Activated CD4-positive, alpha-beta T cell treated with anti-CD3 and anti-CD28 coated beads, Interleukin-2, amount 10 ng/mL, durations not matched to agents 24 days and 14 days (primary cell): ENCODE data around the gene CRTAP. TPM values are rescaled to one million over a fixed set of nuclear protein-coding genes. Genes with fewer than 3 reads are reported as not detected.
A peak's percentile ranks its signal among the peaks of the same experiment; 100 is the strongest.
"Not testable (repeated sequence)": the region's sequence is repeated elsewhere in the genome, so short reads cannot be mapped to it uniquely, and the experiment has no call there.

Experiments
- DNase-seq: peaks from one replicate; pipeline ENCODE4 v3.0.0; 2022
- H3K27ac Mint-ChIP-seq: one replicate; pipeline ENCODE4 v1.8.0; 2022; ENCODE audit warnings: mild to moderate bottlenecking, mixed read lengths
- H3K27me3 Mint-ChIP-seq: one replicate; pipeline ENCODE4 v1.8.0; 2022; ENCODE audit warnings: mixed read lengths
- H3K36me3 Mint-ChIP-seq: one replicate; pipeline ENCODE4 v1.8.0; 2022; ENCODE audit warnings: low read depth, mild to moderate bottlenecking, mixed read lengths
- H3K4me1 Mint-ChIP-seq: one replicate; pipeline ENCODE4 v1.8.0; 2021; ENCODE audit warnings: mixed read lengths
- H3K4me3 Mint-ChIP-seq: one replicate; pipeline ENCODE4 v1.8.0; 2022; ENCODE audit warnings: mild to moderate bottlenecking, moderate library complexity, mixed read lengths
- H3K9me3 Mint-ChIP-seq: one replicate; pipeline ENCODE4 v1.8.0; 2021; ENCODE audit warnings: mixed read lengths
- intact Hi-C: fragments of 100-400 bp; cut with micrococcal nuclease; formaldehyde crosslinking; loops from one replicate; pipeline ENCODE4 v1.15.1; 2023
- total RNA-seq: library from RNA; stranded (reverse); gene quantifications from 2 replicates; pipeline ENCODE4 v1.2.3, GENCODE V29; 2022

CRTAP gene
- total RNA-seq, 1 donor from 2014 or later = 34.2 TPM

DNA sequence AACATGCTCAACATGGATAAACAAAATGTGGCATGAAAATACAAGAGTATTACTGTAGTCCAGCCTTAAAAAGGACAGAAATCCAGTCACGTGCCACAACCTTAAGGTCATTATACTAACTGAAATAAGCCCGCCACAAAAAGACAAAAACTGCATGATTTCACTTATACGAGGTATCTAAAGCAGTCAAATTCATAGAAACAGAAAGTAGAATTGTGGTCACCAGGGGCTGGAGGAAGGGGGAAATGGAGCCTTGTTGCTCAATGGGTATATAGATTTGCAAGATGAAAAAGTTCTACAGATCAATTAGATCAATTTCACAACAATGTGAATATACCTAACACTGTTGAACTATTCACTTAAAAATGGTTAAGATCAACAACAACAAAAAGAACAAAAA lies 24.3 kb upstream of the CRTAP start:
- peaks cover 63% of the 10 kb centered on the region for H3K36me3 Mint-ChIP-seq
- peak overlapping the region; percentile 34 for H3K4me3 Mint-ChIP-seq
- H3K27me3 Mint-ChIP-seq = no peaks in the 10 kb centered on the region
- H3K4me1 Mint-ChIP-seq = peaks cover 58% of the 10 kb centered on the region
- H3K9me3 Mint-ChIP-seq = no peaks in the 10 kb centered on the region
- peak; percentile 77 for DNase-seq
- H3K27ac Mint-ChIP-seq = no peak overlapping the region
- intact Hi-C loops = no loop called here

DNA sequence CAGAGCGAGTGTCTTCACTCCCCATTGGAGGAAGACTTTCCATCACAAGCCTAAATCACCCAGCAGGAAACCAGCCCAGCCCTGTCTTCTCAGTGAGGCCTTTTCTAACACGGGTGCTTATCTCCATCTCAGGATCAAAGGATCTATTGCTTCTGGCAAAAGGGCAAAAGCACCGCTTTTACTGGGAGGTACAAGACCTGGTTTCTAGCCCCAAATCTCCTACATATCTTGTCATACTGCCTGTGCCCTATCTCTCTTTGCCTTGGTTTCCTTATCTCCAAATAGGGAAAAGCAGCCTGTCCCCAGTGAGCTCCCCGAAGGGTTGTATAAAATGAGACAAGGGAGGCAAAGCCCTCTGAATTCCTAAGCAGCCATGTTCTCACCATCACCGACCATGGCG lies 22.1 kb upstream of the CRTAP start:
- Mint-ChIP-seq H3K27ac (peak overlapping the region; percentile 14), H3K36me3 (peaks cover 61% of the 10 kb centered on the region), H3K4me3 (no peak overlapping the region), H3K4me1 (peaks cover 70% of the 10 kb centered on the region), H3K9me3 (no peaks in the 10 kb centered on the region), H3K27me3 (no peaks in the 10 kb centered on the region)
- intact Hi-C loops = no loop called here
- no peak for DNase-seq

DNA sequence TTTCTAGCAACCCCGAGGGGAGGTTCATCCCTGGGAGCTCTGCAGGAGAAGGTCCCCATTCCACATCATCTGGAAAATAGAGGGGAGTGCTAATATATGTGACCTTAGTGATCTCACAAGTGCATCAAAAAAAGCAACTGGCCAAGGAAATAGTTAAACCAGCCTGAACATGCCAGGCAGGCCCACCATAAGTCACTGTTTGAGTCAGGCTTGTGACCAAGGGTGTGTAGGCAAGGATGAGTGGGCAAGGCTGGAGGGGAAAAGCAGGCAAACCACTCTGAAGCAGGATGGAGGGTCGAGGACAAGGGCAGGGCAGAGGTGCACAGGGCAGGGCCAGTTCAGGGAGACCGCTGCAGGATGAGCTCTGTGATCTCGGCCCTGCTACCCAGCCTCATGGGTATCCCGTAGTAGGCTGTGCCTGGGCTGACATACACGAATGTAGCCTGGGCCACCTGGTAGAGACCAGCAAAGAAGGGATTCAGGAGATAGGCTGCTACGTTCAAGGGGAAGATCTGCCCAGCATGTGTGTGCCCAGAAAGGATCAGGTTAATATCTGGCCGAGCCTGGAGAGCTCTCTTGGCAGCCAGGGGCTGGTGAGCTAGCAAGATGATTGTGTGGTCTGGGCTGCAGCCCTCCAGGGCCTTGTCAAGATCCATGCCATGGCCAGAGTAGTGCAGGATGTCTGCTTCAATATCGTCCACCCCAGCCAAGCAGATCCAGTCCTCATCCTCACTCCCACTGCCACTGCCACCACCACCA lies 21.1 kb upstream of the CRTAP start:
- Mint-ChIP-seq H3K27me3 (no peaks in the 10 kb centered on the region), H3K9me3 (no peaks in the 10 kb centered on the region), H3K4me3 (no peak overlapping the region), H3K4me1 (peaks cover 72% of the 10 kb centered on the region), H3K36me3 (peaks cover 57% of the 10 kb centered on the region), H3K27ac (no peak overlapping the region)
- intact Hi-C loops = no loop called here
- DNase-seq = no peak

DNA sequence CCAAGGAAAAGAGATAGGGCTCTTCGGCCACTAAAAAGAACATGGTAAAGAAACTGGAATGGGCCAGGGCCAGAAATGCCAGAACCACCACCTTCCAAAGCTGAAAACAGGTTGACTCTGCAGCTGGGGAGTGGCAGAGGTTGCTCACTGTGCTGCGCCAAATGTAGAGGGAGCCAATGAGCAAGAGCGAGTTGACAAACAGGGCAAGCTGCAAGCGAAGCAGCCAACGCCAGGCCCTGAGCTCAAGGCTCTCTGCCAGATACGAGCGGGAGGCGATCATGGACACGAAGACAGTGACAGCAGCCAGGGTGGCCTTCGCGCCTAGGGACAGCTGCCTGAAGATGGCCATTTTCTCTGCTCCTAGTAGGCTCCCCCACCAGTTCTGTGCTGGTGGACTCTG lies 20.0 kb upstream of the CRTAP start:
- Mint-ChIP-seq H3K36me3 (peaks cover 45% of the 10 kb centered on the region), H3K27me3 (no peaks in the 10 kb centered on the region), H3K4me1 (peaks cover 60% of the 10 kb centered on the region), H3K27ac (no peak overlapping the region), H3K9me3 (no peaks in the 10 kb centered on the region), H3K4me3 (no peak overlapping the region)
- intact Hi-C loops = no loop called here
- DNase-seq = no peak

DNA sequence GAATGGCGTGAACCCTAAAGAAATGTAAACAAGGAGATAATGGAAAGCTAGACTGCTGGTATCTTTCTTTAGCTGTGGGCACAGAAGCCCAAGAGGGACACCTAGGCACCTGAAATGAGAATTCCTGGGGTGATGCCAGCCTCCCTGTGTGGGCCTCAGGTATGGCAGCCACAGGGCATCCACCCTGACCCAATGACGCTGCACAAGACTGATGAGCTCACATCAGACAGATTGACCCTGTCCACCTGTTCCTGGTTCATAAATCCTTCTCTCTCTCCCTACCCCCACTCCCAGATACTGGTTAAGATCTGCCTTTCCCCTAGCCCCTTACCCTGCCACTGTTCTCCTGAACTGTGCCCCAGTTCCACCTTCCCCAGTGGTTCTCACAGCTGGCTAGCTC lies 18.4 kb upstream of the CRTAP start:
- intact Hi-C loops = loop anchor here (5.0 kb wide), 1 partner anchor 593 kb away; the partner anchor contains the start of gene CMTM6
- peaks cover 46% of the 10 kb centered on the region for H3K4me1 Mint-ChIP-seq
- H3K4me3 Mint-ChIP-seq = peak overlapping the region; percentile 99
- H3K27ac Mint-ChIP-seq = peak overlapping the region; percentile 3
- peaks cover 33% of the 10 kb centered on the region for H3K36me3 Mint-ChIP-seq
- DNase-seq = no peak
- H3K27me3 Mint-ChIP-seq = peaks cover 2% of the 10 kb centered on the region
- H3K9me3 Mint-ChIP-seq = no peaks in the 10 kb centered on the region

DNA sequence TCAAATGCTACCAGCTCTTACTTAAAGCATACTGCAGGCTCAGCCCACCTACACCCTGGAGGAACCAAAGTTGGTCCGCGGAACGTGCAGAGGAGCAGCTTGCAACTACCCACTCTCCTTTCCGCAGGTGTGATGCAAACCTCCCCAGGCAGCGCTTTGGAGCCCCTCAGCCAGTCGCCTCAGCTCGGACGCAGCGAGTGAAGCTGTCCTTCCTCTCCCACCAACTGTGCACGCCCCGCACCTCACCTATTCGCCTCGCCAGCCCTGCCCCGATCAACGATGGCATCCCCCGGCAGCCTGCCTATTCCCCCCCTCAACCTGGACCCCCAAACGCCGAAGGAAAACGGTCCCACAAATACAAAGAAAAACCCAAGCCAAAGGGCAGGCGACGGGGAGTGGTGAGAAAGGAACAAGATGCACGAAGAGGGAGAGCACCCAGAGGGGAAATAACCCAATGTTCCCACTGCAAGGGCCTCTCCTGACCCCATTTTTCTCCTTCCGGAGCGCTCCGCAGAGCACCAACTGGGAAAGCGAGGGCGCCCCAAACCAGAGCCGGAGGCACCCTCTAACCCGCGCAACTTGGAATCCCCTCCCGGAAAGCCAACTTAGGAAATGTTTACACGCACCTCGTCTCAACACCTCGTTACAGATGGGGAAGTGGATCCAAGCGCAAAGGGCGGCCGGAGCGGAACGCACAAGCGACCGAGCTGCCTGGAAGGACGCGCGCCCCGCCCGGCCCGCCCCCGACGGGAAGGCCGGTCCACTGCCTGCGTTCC lies 17.5 kb upstream of the CRTAP start:
- Mint-ChIP-seq H3K4me1 (peaks cover 38% of the 10 kb centered on the region), H3K4me3 (peak overlapping the region; percentile 99), H3K9me3 (no peaks in the 10 kb centered on the region)

DNA sequence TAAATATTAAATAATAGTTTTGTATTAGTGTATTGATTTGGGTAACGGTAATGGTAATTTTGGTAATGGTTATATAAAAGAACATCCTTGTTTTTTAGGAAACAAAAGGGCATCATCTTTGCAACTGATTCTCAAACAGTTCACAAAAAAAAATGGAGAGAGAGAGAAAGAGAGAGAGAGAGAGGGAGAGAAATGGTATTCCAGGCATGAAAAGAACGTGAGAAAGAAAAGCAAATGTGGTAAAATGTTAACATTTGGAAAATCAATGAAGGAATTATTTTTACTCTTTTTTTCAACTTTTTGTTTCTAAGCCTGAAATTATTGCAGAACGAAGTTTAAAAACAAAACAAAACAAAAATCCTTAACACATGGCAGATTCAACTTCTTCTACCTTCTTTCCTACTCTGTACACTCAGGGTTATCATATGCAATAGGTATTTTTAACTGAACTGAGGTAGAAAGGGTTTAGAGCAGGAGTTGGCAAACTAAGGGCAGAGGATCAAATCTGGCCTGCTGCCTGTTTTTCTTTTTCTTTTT lies 14.6 kb upstream of the CRTAP start:
- Mint-ChIP-seq H3K27me3 (peaks cover 2% of the 10 kb centered on the region), H3K9me3 (no peaks in the 10 kb centered on the region), H3K4me1 (peaks cover 16% of the 10 kb centered on the region), H3K36me3 (peaks cover 1% of the 10 kb centered on the region), H3K4me3 (no peak overlapping the region), H3K27ac (no peak overlapping the region)
- intact Hi-C loops = loop anchor here (5.0 kb wide), 1 partner anchor 597 kb away; the partner anchor contains the start of gene CMTM6
- DNase-seq = no peak

More for the DNA sequence above, 17.5 kb upstream of the CRTAP start:
- intact Hi-C loops = loop anchor here (2.0 to 5.0 kb wide), 3 partner anchors 65 to 594 kb away; partner anchors contain the start of genes CMTM6 and UBP1
- H3K27ac Mint-ChIP-seq = peak overlapping the region; percentile 90
- DNase-seq = peak; percentile 86
- peaks cover 2% of the 10 kb centered on the region for H3K27me3 Mint-ChIP-seq
- H3K36me3 Mint-ChIP-seq = peaks cover 26% of the 10 kb centered on the region

DNA sequence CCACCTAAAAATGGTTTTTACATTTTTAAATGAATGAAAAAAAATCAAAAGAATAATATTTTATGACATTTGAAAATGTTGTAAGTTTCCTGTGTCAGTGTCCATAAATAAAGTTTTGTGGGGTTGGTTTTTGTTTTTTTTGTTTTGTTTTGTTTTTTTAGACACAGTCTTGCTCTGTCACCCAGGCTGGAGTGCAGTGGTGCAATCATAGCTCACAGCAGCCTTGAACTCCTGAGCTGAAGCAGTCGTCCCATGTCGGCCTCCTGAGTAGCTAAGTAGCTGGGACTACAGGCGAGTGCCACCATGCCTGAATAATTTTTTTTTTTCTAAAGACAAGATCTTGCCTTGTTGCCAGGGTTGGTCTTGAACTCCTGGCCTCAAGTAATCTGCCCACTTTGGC lies 14.1 kb upstream of the CRTAP start:
- intact Hi-C loops = loop anchor here (5.0 kb wide), 1 partner anchor 597 kb away; the partner anchor contains the start of gene CMTM6
- H3K9me3 Mint-ChIP-seq = no peaks in the 10 kb centered on the region
- peaks cover 2% of the 10 kb centered on the region for H3K27me3 Mint-ChIP-seq
- no peaks in the 10 kb centered on the region for H3K36me3 Mint-ChIP-seq
- peaks cover 14% of the 10 kb centered on the region for H3K4me1 Mint-ChIP-seq
- DNase-seq = no peak
- H3K27ac Mint-ChIP-seq = no peak overlapping the region
- H3K4me3 Mint-ChIP-seq = no peak overlapping the region

DNA sequence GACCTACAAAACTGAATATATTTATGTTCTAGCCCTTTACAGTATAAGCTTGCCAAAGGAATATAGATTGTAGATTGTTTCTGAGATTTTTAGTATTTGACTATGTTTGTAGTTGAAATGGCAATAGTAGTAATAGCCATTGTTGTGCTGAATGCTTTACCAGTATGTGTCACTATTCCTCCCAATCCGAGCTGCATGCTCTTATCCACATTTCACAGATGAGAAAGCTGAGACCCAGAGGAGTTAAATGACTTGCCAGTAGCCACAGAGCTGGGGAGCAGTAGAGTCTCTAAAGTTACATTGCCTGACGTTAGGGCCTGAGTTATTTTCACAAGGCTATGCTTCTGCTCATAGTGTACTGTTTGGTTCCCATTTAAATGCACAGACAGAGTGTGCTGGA lies 13.6 kb upstream of the CRTAP start:
- peaks cover 13% of the 10 kb centered on the region for H3K4me1 Mint-ChIP-seq
- no peaks in the 10 kb centered on the region for H3K36me3 Mint-ChIP-seq
- no peak overlapping the region for H3K27ac Mint-ChIP-seq
- no peak for DNase-seq
- intact Hi-C loops = no loop called here
- peaks cover 2% of the 10 kb centered on the region for H3K27me3 Mint-ChIP-seq
- H3K4me3 Mint-ChIP-seq = no peak overlapping the region
- H3K9me3 Mint-ChIP-seq = no peaks in the 10 kb centered on the region

DNA sequence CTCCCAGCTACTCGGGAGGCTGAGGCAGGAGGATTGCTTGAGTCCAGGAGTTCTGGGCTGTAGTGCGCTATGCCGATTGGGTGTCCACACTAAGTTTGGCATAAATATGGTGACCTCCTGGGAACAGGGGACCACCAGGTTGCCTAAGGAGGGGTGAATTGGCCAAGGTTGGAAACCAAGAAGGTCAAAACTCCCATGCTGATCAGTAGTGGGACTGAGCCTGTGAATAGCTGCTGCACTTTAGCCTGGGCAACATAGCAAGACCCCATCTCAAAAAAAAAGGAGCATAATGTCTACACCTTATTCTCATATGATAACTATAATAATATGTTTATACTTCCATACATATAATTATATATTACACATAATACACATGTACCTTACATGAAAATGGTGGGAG lies 10.8 kb upstream of the CRTAP start:
- H3K27ac Mint-ChIP-seq = no peak overlapping the region

DNA sequence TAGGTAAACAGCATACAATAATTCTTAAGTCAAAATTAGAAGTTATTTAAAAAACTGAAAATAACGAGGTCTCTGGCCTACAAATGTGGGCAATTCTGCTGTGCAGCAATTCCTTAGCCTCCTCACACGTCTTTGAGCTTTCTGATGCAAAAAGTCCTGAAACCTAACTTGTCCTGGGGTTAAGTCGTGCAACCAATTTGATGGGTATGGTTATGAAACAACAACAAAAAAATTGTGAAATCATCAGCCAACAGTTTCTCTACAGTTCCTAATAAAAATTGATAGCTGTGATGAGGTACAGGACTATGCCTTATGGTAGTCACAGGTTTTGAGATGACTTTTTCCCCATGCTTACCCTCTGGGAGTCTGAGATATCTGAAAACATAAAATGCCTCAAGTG lies 10.3 kb upstream of the CRTAP start:
- intact Hi-C loops = no loop called here
- Mint-ChIP-seq H3K36me3 (no peaks in the 10 kb centered on the region), H3K27ac (no peak overlapping the region), H3K4me3 (no peak overlapping the region), H3K27me3 (peaks cover 4% of the 10 kb centered on the region), H3K9me3 (peaks cover 6% of the 10 kb centered on the region), H3K4me1 (peaks cover 2% of the 10 kb centered on the region)
- no peak for DNase-seq

More for the DNA sequence above, 10.8 kb upstream of the CRTAP start:
- H3K9me3 Mint-ChIP-seq = peaks cover 6% of the 10 kb centered on the region
- DNase-seq = no peak
- no peak overlapping the region for H3K4me3 Mint-ChIP-seq
- peaks cover 4% of the 10 kb centered on the region for H3K27me3 Mint-ChIP-seq
- no peaks in the 10 kb centered on the region for H3K36me3 Mint-ChIP-seq
- intact Hi-C loops = no loop called here
- H3K4me1 Mint-ChIP-seq = peaks cover 2% of the 10 kb centered on the region

DNA sequence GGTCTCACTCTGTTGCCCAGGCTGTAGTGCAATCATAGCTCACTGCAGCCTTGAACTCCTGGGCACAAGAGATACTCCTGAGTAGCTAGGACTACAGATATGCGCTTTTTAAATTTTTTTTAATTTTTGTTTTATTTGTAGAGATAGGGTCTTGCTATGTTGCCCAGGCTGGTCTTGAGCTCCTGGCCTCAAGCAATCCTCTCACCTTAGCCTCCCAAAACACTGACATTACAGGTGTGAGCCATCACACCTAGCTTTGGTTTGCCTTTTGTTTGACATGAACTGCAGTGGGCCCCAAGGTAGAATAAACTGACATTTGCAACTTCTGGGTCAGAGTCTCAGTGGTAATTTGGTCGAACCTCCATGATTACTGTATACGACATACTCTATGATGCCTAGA lies 9.0 kb upstream of the CRTAP start:
- intact Hi-C loops = no loop called here
- H3K27ac Mint-ChIP-seq = no peak overlapping the region
- peaks cover 6% of the 10 kb centered on the region for H3K9me3 Mint-ChIP-seq
- H3K36me3 Mint-ChIP-seq = no peaks in the 10 kb centered on the region
- DNase-seq = no peak
- no peak overlapping the region for H3K4me3 Mint-ChIP-seq
- peaks cover 4% of the 10 kb centered on the region for H3K27me3 Mint-ChIP-seq
- peaks cover 2% of the 10 kb centered on the region for H3K4me1 Mint-ChIP-seq

DNA sequence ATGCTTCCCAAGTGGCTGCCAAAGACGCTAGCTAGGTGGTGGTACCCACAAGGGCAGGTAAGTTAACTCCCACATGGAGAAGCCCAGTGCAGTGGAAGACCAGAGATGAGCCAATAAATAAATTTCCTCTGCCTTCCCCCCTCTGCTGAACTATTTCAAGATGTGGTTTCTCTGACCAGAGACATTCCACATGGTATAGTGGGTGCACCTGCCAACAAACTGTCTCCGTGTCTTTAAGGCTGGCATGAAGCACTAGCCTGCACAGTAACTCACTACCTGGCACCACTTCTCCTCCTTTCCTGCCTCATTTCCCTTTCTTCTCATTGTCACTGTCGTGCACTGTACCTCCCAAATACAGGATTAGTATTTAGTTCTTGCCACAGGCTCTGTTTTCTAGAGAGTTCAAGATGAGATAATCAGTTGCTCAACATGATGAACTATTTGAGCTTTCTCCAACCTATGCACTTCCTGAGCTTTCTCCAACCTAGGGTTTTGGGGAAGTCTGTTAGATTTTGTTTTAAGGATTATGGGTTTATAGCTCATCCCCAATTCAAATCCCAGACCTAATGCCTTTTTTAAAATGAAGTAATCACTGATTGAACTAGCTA lies 8.4 kb upstream of the CRTAP start:
- intact Hi-C loops = no loop called here
- DNase-seq = no peak
- H3K9me3 Mint-ChIP-seq = peaks cover 6% of the 10 kb centered on the region

DNA sequence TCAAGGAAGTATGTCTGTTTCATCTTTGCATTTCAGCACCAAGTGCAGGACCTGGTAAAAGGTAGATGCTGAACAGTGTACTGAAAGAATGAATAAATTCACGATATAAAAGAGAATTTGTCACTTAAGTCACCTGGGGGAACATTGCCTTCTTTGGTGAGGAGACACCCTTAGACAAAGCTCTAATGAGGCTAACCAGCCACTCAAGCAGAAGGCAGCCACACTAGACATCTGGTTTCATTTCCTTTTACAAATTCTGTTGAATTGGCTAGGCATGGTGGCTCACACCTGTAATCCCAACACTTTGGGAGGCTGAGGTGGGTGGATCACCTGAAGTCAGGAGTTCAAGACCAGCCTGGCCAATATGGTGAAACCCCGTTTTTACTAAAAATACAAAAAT lies 7.0 kb upstream of the CRTAP start:
- H3K4me1 Mint-ChIP-seq, H3K9me3 Mint-ChIP-seq, intact Hi-C loops, H3K4me3 Mint-ChIP-seq, H3K27ac Mint-ChIP-seq, DNase-seq, H3K27me3 Mint-ChIP-seq, H3K36me3 Mint-ChIP-seq: not testable (repeated sequence)

More for the DNA sequence above, 8.4 kb upstream of the CRTAP start:
- Mint-ChIP-seq H3K36me3 (no peaks in the 10 kb centered on the region), H3K4me3 (no peak overlapping the region), H3K27me3 (peaks cover 4% of the 10 kb centered on the region), H3K4me1 (peaks cover 2% of the 10 kb centered on the region), H3K27ac (no peak overlapping the region)
